ENCODE results near the gene DDX23. TPM values are rescaled to one million over a fixed set of nuclear protein-coding genes. Genes with fewer than 3 reads are reported as not detected.
A peak's percentile ranks its signal among the peaks of the same experiment; 100 is the strongest.

The DDX23 gene
- total RNA-seq (10 to 100 TPM; 25.9 to 49.3 (median 32.1) TPM), polyA plus RNA-seq (10 to 100 TPM; 32.4 to 55.6 TPM)

DNA sequence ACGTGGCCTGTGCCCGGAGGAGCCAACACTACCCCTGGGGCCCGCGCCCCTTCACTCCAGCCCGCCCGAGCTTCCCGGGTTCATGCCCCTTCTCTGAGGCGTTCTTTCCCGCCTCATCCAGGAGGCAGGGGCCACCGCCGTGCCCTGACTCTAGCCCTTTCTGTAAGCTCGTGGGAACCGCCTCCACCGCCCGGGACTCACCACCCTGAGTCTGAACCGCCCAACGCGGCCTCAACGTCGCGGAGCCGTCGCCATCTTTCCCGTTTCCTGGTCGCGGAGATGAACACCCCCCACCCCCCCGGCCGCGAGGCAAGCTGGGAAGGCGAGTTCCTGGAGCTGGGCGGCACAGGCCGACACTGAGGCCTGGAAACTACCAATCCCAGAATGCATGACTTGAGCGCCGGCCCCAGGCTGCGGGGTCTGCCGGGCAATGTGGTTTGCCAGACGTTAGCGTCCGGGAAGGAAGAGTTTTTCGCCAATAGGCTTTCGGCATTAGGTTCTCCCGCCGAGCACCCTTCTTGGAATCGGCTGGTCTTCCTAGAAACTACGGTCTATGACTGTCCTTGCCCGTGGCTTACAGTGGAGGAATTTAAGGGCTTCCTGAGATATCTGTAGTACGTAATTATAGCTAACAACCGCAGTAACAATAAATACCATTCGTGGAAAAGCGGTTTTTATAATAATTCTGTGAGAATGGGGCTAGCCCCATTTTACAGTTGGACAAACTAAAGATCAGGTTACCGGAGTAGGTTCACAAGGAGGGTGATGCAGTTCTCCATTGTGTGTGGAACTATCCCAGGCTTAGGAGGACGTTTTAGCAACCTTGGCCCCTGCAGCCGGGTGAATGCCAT is at the start of gene DDX23:
Gene DDX23, minus strand, starts transcription at position 281 of the 851 bp plus-strand sequence. CDS start 6,381 bp downstream, outside the sequence.
- Histone ChIP-seq H3K27me3 (no peaks in the 10 kb centered on the region), H3K36me3 (no peaks in the 10 kb centered on the region), H3K4me1 (peaks cover 10 to 15% (median 10%) of the 10 kb centered on the region in 3 donors), H3K9me3 (no peaks in the 10 kb centered on the region), H3K4me3 (peak within 1 kb of the TSS; percentile 88 to 98 (median 92)), H3K27ac (peak within 1 kb of the TSS; percentile 56 to 82 (median 70))
- DNase-seq (peak; percentile 89 to 96 (median 94)), ATAC-seq (peak; percentile 95 to 98 (median 97)), FAIRE-seq (peak; percentile 89)
- TF ChIP-seq, protein P1, sequence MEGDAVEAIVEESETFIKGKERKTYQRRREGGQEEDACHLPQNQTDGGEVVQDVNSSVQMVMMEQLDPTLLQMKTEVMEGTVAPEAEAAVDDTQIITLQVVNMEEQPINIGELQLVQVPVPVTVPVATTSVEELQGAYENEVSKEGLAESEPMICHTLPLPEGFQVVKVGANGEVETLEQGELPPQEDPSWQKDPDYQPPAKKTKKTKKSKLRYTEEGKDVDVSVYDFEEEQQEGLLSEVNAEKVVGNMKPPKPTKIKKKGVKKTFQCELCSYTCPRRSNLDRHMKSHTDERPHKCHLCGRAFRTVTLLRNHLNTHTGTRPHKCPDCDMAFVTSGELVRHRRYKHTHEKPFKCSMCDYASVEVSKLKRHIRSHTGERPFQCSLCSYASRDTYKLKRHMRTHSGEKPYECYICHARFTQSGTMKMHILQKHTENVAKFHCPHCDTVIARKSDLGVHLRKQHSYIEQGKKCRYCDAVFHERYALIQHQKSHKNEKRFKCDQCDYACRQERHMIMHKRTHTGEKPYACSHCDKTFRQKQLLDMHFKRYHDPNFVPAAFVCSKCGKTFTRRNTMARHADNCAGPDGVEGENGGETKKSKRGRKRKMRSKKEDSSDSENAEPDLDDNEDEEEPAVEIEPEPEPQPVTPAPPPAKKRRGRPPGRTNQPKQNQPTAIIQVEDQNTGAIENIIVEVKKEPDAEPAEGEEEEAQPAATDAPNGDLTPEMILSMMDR (IDR thresholded peaks at IDR 0.05): no peak
- intact Hi-C loops (cut with DNase I): loop anchor here in 1 of 3 donors (5.0 kb wide), 2 partner anchors 40 to 85 kb away; no protein-coding TSS in a partner anchor
- 0 to 1% methylated on average over 49 to 53 of the region's 53 CpGs for WGBS, 2 donors

DNA sequence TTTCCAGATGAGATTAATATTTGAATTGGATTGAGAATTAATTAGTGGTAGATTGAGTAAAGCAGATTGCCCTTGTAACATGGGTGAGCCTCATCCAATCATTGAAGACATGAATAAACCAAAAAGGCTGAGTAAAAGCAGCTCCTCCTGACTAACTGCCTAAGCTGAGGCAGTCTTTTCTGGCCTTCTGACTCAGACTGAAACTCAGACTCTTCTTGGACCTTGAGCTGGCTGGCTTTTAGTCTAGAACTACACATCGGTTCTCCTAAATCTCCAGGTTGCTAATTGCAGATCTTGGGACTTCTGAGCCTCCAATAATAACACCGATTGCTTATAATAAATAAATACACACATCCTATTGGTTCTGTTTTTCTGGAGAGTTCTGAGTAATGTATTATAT is 49.3 kb upstream of the DDX23 start:
- WGBS, 2 donors: 88 to 90% methylated on average over 2 of the region's 2 CpGs
- FAIRE-seq (no peak), ATAC-seq (no peak), DNase-seq (no peak)
- no peak overlapping the region for H3K4me3 ChIP-seq
- no peak overlapping the region for H3K27ac ChIP-seq
- H3K4me1 ChIP-seq: peaks cover 0 to 14% (median 0%) of the 10 kb centered on the region in 3 donors
- no peaks in the 10 kb centered on the region for H3K36me3 ChIP-seq
- no peaks in the 10 kb centered on the region for H3K9me3 ChIP-seq
- TF ChIP-seq, protein P1 (IDR thresholded peaks at IDR 0.05): no peak
- H3K27me3 ChIP-seq: no peaks in the 10 kb centered on the region
- intact Hi-C loops (cut with DNase I): no loop called here

DNA sequence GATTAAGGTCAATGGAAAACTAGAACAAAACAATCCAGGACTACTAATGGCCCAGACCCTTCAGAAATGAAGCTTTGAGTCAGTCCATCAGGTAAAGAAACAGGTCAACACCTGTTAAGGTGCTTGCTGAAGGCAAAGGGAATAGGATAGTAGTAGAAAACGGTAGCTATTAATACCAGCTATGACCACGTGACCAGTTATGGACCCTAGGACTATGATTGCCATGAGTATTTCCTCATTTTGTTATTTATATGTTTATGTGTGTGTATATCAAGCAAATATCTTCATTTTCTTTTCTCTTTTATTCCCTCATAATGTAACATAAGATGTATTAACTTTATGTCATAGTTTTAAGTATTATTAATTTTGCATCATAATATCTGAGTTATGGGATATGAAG is 47.7 kb upstream of the DDX23 start:
- Histone ChIP-seq H3K27me3 (no peaks in the 10 kb centered on the region), H3K4me1 (peaks cover 0 to 6% (median 0%) of the 10 kb centered on the region in 3 donors), H3K36me3 (no peaks in the 10 kb centered on the region), H3K4me3 (no peak overlapping the region), H3K27ac (no peak overlapping the region), H3K9me3 (no peaks in the 10 kb centered on the region)
- 72 to 82% methylated on average over 2 of the region's 2 CpGs for WGBS, 2 donors
- FAIRE-seq: no peak
- no peak for ATAC-seq
- DNase-seq: no peak
- TF ChIP-seq, protein P1 (IDR thresholded peaks at IDR 0.05): no peak
- intact Hi-C loops (cut with DNase I): no loop called here

DNA sequence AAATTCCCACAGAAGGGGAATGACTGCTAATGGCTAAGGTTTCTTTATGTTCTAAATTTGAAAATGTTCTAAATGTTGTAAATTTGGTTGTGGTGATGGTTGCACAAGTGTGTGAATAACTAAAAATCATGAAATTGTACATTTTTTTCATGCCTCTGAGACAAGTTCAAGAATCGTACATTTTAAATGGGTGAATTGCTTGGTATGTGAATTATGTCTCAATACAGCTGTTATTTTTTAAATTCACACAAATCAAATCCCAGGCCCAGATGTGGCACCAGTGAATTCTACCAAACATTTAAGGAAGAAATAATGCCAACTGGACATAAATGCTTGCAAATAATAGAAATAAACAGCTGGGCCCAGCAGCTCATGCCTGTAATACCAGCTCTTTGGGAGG is 42.3 kb upstream of the DDX23 start:
- peaks cover 0 to 4% (median 0%) of the 10 kb centered on the region in 3 donors for H3K4me1 ChIP-seq
- WGBS, 2 donors: 67% methylated on average over 1 of the region's 1 CpG
- no peaks in the 10 kb centered on the region for H3K27me3 ChIP-seq
- intact Hi-C loops (cut with DNase I): loop anchor here in 2 of 3 donors (5.0 kb wide), 2 partner anchors 37 to 42 kb away; partner anchors contain the start of gene DDX23 (in 1 of the 2)
- ATAC-seq (no peak), DNase-seq (no peak), FAIRE-seq (no peak)
- H3K4me3 ChIP-seq: no peak overlapping the region
- no peaks in the 10 kb centered on the region for H3K9me3 ChIP-seq
- H3K36me3 ChIP-seq: no peaks in the 10 kb centered on the region
- TF ChIP-seq, protein P1 (IDR thresholded peaks at IDR 0.05): no peak
- no peak overlapping the region for H3K27ac ChIP-seq

Data from pancreas (tissue), 10 donors.